Nephron progenitor cell (in vitro differentiated cells): ENCODE results near the gene ADORA3.

ENCODE experiments used
- DNase-seq: peaks from one replicate; pipeline ENCODE4 v3.0.0; 2021
- H3K27ac Mint-ChIP-seq: 2 replicates; pipeline ENCODE4 v1.8.0; 2021; ENCODE audit warnings: mild to moderate bottlenecking, moderate library complexity, mixed read lengths
- H3K27me3 Mint-ChIP-seq: 2 replicates; pipeline ENCODE4 v1.8.0; 2021; ENCODE audit warnings: mild to moderate bottlenecking, low read depth, mixed read lengths; ENCODE audit not compliant: poor library complexity
- H3K36me3 Mint-ChIP-seq: 2 replicates; pipeline ENCODE4 v1.8.0; 2021; ENCODE audit warnings: low read depth, mixed read lengths
- H3K4me1 Mint-ChIP-seq: 2 replicates; pipeline ENCODE4 v1.8.0; 2021; ENCODE audit warnings: mixed read lengths
- H3K4me3 Mint-ChIP-seq: 2 replicates; pipeline ENCODE4 v1.8.0; 2021; ENCODE audit warnings: mild to moderate bottlenecking, moderate library complexity, mixed read lengths
- H3K9me3 Mint-ChIP-seq: 2 replicates; pipeline ENCODE4 v1.8.0; 2021; ENCODE audit warnings: mild to moderate bottlenecking, moderate library complexity, mixed read lengths
- CTCF ChIP-seq: fragments of 200-600 bp; sonication (generic); IDR thresholded peaks from 2 replicates; pipeline ENCODE4 v1.5.0; 2021; ENCODE audit warnings: antibody characterized with exemption

ADORA3 gene

DNA sequence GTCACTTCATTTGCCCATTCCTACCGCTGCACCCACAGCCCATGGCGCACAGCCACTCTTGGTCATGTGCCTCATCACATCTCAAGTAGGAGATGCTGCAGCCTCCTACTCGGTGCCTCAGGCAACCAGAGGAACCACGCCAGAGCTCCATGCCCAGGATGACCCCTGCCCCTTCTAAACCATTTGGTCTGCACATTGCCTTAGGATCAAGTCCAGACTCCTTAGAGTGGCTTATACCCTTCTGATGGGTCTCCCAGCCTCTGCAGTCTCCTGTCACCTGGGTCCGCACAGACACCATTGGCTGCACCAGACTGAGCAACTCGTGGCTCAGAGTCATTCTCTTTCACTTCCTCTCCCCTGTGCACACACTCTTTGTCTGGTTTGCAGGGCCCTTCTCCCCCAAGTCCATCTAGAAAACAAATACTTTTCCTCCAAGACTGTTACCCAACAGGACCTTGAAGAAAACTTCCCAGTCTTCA lies 2.2 kb upstream of the ADORA3 start:
- DNase-seq: no peak
- Mint-ChIP-seq H3K36me3 (no peaks in the 10 kb centered on the region), H3K4me1 (peaks cover 21% of the 10 kb centered on the region), H3K9me3 (no peaks in the 10 kb centered on the region), H3K27ac (no peak overlapping the region), H3K27me3 (peaks cover 8% of the 10 kb centered on the region), H3K4me3 (no peak overlapping the region)
- no peak for TF ChIP-seq CTCF

DNA sequence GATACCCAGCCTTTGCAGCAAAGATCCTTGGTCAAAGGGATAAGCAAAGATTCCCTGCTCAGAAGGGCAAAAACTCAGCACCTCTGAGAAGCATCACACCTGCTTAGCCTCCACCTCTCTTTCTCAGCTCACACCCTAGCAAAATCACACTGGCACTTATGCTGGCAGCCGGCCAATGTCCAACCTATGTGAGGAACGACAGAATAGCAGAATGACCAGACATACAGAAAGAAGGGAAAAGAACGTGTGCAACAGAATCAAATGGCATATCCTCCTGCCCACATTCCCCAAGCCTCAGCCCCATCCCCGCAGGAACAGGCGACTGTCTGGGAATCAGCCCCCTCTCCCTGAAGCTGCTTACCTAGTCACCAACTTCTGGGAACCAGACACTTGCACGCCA lies 664 bp upstream of the ADORA3 start:
- H3K27ac Mint-ChIP-seq: no peak overlapping the region
- peaks cover 18% of the 10 kb centered on the region for H3K27me3 Mint-ChIP-seq
- no peak for DNase-seq
- H3K4me3 Mint-ChIP-seq: no peak overlapping the region
- no peak for TF ChIP-seq CTCF
- no peaks in the 10 kb centered on the region for H3K36me3 Mint-ChIP-seq
- H3K9me3 Mint-ChIP-seq: no peaks in the 10 kb centered on the region
- peaks cover 15% of the 10 kb centered on the region for H3K4me1 Mint-ChIP-seq

- TF ChIP-seq CTCF: no peak
- no peaks in the 10 kb centered on the region for H3K4me1 Mint-ChIP-seq
- no peaks in the 10 kb centered on the region for H3K36me3 Mint-ChIP-seq
- H3K9me3 Mint-ChIP-seq: peaks cover 2% of the 10 kb centered on the region
- H3K27me3 Mint-ChIP-seq: peaks cover 25% of the 10 kb centered on the region
- no peak overlapping the region for H3K27ac Mint-ChIP-seq
- no peak for DNase-seq
- H3K4me3 Mint-ChIP-seq: no peak overlapping the region
Observed at GRCh38 chr1:111501645-111502044, 1.8 kb downstream of the ADORA3 start.

- no peak for DNase-seq
- Mint-ChIP-seq H3K27ac (no peak overlapping the region), H3K27me3 (peaks cover 20% of the 10 kb centered on the region), H3K4me1 (no peaks in the 10 kb centered on the region), H3K4me3 (no peak overlapping the region), H3K9me3 (peaks cover 18% of the 10 kb centered on the region), H3K36me3 (no peaks in the 10 kb centered on the region)
- no peak for TF ChIP-seq CTCF
Observed at GRCh38 chr1:111499026-111499785, 4.2 kb downstream of the ADORA3 start.

DNA sequence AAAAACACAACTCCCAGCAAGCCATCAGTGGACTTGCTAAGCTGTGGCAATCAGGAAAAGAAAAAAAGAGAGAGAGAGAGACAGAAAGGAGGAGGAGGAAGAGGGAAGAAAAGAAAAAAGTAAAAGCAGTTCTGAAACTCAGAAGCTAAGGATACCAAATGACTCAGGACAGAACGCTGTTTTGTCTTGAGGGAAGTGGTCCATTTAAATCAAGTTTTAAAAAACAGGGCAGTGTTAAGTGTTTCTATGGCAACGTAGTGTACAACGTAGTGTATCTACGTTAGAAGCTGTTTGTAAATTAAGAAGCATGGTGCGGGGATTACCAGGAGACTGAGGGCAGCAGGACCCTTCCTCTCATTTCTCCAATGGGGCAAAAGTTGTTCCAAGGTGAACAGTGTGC lies 5.8 kb downstream of the ADORA3 start:
- H3K27me3 Mint-ChIP-seq: peaks cover 20% of the 10 kb centered on the region
- TF ChIP-seq CTCF: no peak

DNA sequence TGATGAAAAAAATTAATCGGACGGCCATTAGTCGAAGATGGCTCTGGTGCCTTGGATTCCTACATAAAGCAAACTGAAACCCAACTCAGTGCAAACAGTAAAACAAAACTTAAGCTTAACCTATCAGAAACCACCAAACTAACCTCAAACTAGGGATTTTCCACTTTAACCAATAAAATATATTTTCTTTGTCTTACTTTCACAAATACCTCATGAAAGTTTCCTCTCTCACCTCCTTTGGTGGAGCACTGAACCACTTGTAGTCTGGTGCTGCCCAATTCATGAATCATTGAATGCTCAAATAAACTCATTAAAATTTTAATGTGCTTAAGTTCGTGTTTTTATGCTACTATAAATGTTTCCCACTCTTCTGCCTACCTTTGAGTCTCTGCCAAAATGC lies 7.0 kb downstream of the ADORA3 start:
- Mint-ChIP-seq H3K4me3 (no peak overlapping the region), H3K9me3 (peaks cover 22% of the 10 kb centered on the region), H3K4me1 (no peaks in the 10 kb centered on the region), H3K27me3 (peaks cover 20% of the 10 kb centered on the region), H3K36me3 (no peaks in the 10 kb centered on the region), H3K27ac (no peak overlapping the region)
- no peak for TF ChIP-seq CTCF
- no peak for DNase-seq

More for the DNA sequence above, 5.8 kb downstream of the ADORA3 start:
- Mint-ChIP-seq H3K4me1 (no peaks in the 10 kb centered on the region), H3K27ac (no peak overlapping the region), H3K9me3 (peaks cover 22% of the 10 kb centered on the region), H3K36me3 (no peaks in the 10 kb centered on the region), H3K4me3 (no peak overlapping the region)
- no peak for DNase-seq
